ENCODE results near the gene ST6GALNAC4. TPM values are rescaled to one million over a fixed set of nuclear protein-coding genes. Genes with fewer than 3 reads are reported as not detected.

The ST6GALNAC4 gene
- total and polyA plus RNA-seq, 9 of the 15 experiments (the other 6 are each of a cell fraction or from before 2014, with no cell fraction given), result 2.6 to 43.1 (median 15.4) TPM

DNA sequence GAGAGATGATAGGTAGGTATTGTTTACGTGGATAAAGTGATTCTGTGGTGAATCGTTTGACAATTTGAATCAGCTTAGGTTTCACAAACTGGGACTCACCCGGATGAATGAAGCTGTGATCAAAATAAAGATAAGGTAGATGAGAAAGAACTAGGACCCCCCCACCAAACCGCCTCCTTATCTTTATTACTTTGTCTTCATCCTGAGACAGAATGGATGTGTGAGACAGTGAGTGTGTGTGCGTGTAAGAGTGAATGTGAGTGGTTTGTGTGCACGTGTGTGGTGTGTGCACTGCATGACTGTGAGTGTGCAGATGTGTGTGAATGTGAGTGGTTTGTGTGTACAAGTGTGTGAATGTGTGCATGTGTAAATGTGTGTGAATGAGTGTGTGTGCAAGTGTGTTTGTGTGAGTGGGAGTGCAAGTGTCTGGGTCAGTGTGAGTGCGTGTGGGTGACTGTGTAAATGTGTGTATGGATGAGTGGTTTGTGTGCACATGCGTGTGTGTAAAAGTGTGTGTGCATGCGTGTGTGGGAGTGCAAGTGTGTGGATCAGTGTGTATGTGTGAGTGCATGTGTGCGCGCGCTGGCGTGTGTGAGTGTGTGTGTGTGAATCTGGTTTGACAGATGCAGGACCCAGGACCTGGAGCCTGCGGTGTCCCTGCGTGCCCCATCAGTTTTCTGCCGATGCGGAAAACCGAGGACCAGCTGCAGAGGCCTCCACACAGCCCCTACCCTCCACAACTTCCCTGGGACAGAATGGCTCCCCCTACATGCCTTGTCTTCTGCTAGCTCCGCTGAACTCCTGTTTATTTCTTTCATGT lies 51.0 kb downstream of the ST6GALNAC4 start (continued):
- TF ChIP-seq MYBL2 (IDR thresholded peaks at IDR 0.05; ENCODE audit: low read depth) (no peak), MYBL2 (CRISPR knock-in tag; IDR thresholded peaks at IDR 0.05; ENCODE audit: borderline replicate concordance) (no peak), HMG20B (CRISPR knock-in tag; IDR thresholded peaks at IDR 0.05) (no peak), ELF4 (CRISPR knock-in tag; IDR thresholded peaks at IDR 0.05) (peak; percentile 96), U2AF1 (optimal IDR thresholded peaks at IDR 0.05; ENCODE audit: low read depth, low read length) (no peak), RBM25 (IDR thresholded peaks at IDR 0.05; ENCODE audit: low read depth, low read length, severe bottlenecking) (no peak), FOXK2 (conservative IDR thresholded peaks at IDR 0.05 in 1 of 2, IDR thresholded peaks at IDR 0.05 in 1 of 2; ENCODE audit: low read depth in 2 of 2) (no peak; a peak in 1 of 4 replicates), ZNF232 (CRISPR knock-in tag; IDR thresholded peaks at IDR 0.05) (no peak), HDGF (IDR thresholded peaks at IDR 0.05) (peak; percentile 84; the same call in 1 of the 2 replicates), CREB1 (IDR thresholded peaks at IDR 0.05) (no peak), CREB1 (CRISPR knock-in tag; IDR thresholded peaks at IDR 0.05) (no peak), ZKSCAN8 (CRISPR knock-in tag; IDR thresholded peaks at IDR 0.05) (0 out of 2 replicates have a peak, but pooled peaks have one; percentile 23), EGR1 (conservative IDR thresholded peaks at IDR 0.05) (no peak), MED1 (CRISPR knock-in tag; IDR thresholded peaks at IDR 0.05; ENCODE audit: borderline replicate concordance) (no peak), SRSF9 (IDR thresholded peaks at IDR 0.05; ENCODE audit: borderline replicate concordance, low read depth, low read length) (no peak), BRCA1 (IDR thresholded peaks at IDR 0.05) (no peak), BRCA1 (CRISPR knock-in tag; IDR thresholded peaks at IDR 0.05) (no peak), SLC30A9 (CRISPR knock-in tag; IDR thresholded peaks at IDR 0.05) (no peak), ZNF165 (CRISPR knock-in tag; IDR thresholded peaks at IDR 0.05; ENCODE audit: borderline replicate concordance) (no peak), HNRNPLL (IDR thresholded peaks at IDR 0.05; ENCODE audit: low read depth, low read length, poor library complexity, severe bottlenecking) (peak; percentile 29), TCF7 (IDR thresholded peaks at IDR 0.05; ENCODE audit: borderline replicate concordance) (no peak), PTTG1 (tag; IDR thresholded peaks at IDR 0.05; ENCODE audit: low read depth) (0 out of 2 replicates have a peak, but pooled peaks have one; percentile 34), ARNT (IDR thresholded peaks at IDR 0.05) (no peak), RBM34 (IDR thresholded peaks at IDR 0.05; ENCODE audit: borderline replicate concordance, insufficient read depth, low read length) (no peak), EHMT2 (IDR thresholded peaks at IDR 0.05) (no peak), ARID1B (IDR thresholded peaks at IDR 0.05) (peak; percentile 59; the same call in 1 of the 2 replicates), NFXL1 (CRISPR knock-in tag; IDR thresholded peaks at IDR 0.05) (0 out of 2 replicates have a peak, but pooled peaks have one; percentile 57), NFIX (CRISPR knock-in tag; IDR thresholded peaks at IDR 0.05; ENCODE audit: low read depth) (no peak)
- TF ChIP-seq, protein P1, sequence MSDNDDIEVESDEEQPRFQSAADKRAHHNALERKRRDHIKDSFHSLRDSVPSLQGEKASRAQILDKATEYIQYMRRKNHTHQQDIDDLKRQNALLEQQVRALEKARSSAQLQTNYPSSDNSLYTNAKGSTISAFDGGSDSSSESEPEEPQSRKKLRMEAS (CRISPR knock-in tag; IDR thresholded peaks at IDR 0.05), result no peak
- TF ChIP-seq, protein P2, sequence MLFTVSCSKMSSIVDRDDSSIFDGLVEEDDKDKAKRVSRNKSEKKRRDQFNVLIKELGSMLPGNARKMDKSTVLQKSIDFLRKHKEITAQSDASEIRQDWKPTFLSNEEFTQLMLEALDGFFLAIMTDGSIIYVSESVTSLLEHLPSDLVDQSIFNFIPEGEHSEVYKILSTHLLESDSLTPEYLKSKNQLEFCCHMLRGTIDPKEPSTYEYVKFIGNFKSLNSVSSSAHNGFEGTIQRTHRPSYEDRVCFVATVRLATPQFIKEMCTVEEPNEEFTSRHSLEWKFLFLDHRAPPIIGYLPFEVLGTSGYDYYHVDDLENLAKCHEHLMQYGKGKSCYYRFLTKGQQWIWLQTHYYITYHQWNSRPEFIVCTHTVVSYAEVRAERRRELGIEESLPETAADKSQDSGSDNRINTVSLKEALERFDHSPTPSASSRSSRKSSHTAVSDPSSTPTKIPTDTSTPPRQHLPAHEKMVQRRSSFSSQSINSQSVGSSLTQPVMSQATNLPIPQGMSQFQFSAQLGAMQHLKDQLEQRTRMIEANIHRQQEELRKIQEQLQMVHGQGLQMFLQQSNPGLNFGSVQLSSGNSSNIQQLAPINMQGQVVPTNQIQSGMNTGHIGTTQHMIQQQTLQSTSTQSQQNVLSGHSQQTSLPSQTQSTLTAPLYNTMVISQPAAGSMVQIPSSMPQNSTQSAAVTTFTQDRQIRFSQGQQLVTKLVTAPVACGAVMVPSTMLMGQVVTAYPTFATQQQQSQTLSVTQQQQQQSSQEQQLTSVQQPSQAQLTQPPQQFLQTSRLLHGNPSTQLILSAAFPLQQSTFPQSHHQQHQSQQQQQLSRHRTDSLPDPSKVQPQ (CRISPR knock-in tag; IDR thresholded peaks at IDR 0.05; ENCODE audit: borderline replicate concordance), result no peak
